LHCN-M2 (cell line): ENCODE data around the gene ZNRF3. TPM values are rescaled to one million over a fixed set of nuclear protein-coding genes. Genes with fewer than 3 reads are reported as not detected.
A peak's percentile ranks its signal among the peaks of the same experiment; 100 is the strongest.
"Not testable (repeated sequence)": the region's sequence is repeated elsewhere in the genome, so short reads cannot be mapped to it uniquely, and the experiment has no call there.

Experiments
- DNase-seq: peaks from one replicate; pipeline ENCODE4 v3.0.0-alpha.2; 2012; ENCODE audit warnings: low read depth
- total RNA-seq: library from RNA; depleted of rRNA; stranded (reverse); fragments of >200 nt; gene quantifications from 2 replicates; pipeline ENCODE4 v1.2.3, GENCODE V29; 2014

The ZNRF3 gene
- total RNA-seq, 1 experiment from 2014 or later: 6.5 TPM

DNA sequence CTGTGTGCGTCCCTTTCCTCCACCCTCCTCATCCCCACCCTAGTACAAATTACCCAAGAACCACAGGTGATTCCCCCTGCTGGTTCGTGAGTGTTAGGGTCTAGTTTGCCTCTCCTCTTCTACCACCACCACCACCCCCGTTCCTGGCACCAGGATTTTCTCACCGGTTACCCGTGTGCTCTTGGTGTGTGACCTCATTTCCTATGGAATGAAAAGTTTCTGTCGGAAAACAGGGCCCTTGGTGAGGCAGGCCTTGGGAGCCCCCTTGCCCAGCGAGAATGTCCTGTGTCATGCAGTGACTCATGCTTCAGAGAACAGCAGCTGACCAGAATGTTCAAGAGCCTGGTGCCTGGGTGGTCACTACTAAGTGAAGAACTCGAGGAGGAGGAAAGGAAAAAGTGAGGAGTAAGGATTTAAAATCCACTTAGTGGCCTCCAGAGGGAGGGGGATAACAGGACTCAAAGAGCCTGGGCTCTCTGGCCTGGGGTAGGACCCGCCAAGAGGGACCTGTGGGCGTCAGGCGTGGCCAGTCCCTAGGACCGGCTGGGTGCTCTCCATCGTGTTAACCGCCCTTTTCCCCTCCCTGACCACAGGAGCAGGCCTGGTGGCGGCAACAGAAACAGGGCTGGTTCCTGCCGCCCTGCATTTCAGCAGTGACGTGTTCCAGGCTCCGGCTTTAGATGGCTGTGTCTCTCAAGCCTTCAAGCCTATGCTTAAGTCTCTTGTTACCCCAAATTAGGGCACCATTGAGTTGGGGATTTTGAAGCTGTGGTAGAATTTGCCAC is 148.0 kb downstream of the ZNRF3 start:
- peak; percentile 99 for DNase-seq

DNA sequence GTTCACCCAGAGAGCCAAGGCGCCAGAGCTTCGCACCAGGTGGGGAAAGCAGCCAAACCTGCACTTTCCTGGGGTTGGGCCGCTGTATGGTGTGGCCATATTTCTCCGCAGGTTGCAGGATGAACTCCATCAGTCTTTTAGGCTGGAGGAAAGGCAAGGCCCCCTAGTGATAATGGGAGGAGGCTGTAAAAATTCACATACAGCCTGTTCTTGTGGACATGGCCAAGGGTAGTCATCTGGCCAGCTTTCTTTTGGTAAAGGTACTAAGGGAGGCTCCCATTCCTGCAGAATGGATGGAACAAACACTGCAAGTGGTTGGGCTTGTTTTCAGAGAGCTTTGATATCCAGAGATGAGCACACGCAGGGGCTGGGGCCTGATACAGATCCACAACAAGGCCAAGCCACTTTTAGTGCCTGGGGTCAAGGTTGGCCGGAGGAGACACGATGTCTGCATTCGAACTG is 148.7 kb downstream of the ZNRF3 start:
- peak; percentile 45 for DNase-seq

DNA sequence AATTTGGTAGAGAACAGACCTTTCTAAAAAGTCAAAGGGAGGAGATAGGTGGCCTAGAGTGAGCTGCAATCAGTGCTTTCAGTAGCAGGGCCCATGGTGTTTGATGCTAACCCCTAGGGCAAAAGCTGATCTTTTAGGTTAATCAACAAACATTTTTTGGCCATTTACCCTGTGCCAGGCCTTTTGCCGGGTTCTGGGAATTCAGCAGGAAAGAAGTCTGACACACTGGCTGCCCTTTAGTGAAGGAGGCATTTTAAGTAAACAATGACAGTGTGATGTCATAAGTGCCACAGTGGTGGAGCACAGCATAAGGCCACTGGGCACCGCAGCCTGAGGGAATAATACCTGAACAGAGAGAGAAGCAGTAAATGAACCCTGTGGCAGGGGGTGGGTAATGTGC is 149.2 kb downstream of the ZNRF3 start:
- DNase-seq: peak; percentile 19

DNA sequence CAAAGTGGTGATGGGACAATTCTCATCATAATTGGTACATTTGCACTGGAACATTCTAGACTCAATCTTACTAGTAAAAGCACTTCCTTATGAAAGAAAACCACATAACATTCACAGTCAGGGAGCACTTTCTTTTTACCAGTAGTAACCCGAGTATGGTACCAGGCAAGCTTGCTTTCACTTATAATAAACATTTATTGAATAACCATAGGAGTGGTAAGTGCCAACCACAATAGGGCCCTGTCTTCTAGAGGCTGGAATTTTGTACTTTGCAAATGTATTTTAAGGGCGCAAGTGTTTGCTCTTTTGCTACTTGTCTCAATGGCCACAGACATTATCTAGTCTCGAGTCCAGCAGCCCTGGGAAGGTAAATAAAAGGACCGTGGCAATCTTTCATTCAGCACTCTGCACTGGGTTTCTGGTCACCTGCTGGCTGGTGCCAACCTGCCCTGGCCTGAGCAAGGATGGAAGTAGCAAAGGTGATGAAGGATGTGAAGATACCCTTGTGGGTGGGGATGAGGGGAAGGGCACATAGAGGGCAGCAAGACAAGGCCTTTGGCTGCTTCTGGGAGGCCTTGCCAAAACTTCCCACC is 154.1 kb downstream of the ZNRF3 start:
- no peak for DNase-seq

DNA sequence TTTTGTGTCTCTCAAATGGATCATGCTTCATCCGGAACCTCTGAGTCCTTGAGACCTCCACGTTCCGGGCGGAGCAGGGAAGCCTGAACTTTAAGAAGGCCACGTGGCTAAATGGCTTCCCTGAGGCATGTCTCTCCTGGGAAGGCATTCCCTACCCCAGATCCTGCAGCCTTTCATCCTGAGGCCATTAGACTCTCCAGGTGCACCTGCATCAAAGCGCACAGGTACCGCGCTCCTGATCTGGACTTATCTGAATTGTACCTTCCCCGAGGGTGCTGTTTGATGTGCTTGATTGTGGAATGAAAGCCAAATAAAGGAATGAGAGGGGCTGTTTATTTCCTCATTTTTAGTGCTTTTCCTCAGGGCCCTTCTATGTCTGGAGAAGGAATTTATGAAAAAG is 155.8 kb downstream of the ZNRF3 start:
- no peak for DNase-seq

DNA sequence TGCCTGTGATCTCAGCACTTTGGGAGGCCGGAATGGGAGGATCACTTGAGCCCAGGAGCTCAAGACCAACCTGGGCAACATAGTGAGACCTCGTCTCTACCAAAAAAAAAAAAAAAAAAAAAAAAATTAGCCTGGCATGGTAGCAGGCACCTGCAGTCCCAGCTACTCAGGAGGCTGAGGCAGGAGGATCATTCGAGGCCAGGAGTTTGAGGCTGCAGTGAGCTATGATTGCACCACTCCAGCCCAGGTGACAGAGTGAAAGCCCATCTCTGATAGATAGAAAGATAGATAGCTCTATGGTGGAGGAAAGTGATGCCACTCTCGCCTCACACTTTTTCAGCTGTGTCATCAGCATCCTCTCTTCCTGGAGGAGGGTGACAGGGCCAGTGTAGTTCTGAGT is 156.3 kb downstream of the ZNRF3 start:
- DNase-seq: not testable (repeated sequence)

DNA sequence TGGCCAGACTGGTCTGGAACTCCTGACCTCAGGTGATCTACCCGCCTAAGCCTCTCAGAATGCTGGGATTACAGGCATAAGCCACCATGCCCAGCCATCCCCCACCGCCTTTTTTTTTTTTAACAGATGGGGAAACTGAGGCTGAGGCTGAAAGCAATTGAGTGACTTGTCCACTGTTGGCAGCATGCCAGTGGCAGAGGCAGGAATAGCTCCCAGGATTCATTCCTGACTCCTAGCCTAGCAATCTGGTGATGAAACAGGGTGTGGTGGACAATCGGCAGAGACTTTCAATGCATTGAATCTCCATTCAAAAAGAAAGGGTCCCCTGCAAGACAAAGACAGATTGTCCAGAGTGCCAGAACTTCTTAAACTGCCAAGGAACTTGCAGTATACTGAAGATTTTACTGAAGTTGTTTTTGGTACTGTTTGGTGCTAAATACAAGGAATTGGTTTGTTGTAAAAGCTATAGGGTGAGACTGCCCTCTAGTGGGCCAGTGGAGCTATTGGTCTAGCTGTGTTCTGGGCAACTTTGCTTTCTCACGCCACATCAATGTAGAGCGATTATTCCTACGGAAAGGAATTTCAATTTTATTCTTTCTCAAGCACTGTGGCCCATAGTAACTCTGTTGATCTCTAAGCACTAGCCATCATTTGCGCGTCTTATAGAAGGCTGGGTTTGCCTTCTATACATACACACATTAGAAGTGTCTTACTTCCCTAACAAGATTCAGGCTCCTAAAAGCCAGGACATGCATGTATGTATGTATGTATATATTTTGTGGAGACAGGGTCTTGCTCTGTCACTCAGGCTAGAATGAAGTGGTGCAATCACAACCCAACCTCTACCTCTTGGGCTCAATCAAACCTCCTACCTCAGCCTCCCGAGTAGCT is 157.3 kb downstream of the ZNRF3 start:
- peak; percentile 80 for DNase-seq

DNA sequence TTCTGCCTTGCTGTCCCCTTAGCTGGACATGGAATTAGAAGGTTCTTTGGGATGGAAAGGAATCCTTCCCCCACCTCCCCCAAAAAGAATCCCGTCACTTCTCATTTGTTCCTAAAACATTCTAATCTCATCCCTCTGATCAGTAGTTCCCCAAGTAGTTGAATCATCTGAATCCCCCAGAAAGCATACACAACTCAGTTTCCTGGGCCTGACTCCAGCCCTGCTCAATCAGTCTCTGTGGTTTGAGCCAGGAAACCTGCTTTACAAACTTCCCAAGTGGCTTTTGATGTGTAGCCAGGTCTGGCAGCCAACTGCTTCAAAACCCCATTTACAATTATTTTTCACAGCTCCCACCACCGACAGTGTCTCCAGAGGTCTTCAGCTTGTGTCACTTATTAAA is 158.0 kb downstream of the ZNRF3 start:
- no peak for DNase-seq

DNA sequence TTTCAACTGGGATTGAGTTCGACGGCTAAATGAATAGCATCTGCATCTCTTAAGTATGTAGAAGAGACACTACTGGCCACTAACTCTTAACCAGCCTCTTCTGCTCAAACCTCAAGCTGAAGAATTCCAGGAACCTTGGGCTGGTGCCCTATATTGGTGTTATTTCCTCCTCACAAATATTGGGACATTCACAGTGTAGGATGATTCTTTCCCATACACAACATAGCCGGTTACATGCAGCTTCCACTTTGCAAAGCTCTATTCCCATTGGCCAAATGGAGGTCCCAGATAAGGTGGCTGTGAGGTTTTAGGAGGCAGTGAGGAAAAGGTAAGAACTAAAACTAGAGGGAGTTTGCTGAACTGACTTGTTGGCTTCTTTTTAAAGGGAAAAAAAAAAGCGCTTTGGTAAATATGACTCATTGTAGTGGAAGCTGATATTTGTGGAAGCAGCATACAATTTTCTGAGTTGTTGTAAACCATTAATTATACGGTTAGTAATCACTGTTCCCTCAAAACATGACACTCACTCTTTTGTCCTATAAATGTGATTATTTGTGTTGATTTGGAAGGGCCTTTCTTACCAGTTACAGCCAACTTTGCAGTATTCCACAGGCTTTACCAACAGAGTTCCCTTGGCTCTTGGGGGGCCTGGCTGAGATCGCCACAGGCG is 160.7 kb downstream of the ZNRF3 start:
- DNase-seq: peak; percentile 61

DNA sequence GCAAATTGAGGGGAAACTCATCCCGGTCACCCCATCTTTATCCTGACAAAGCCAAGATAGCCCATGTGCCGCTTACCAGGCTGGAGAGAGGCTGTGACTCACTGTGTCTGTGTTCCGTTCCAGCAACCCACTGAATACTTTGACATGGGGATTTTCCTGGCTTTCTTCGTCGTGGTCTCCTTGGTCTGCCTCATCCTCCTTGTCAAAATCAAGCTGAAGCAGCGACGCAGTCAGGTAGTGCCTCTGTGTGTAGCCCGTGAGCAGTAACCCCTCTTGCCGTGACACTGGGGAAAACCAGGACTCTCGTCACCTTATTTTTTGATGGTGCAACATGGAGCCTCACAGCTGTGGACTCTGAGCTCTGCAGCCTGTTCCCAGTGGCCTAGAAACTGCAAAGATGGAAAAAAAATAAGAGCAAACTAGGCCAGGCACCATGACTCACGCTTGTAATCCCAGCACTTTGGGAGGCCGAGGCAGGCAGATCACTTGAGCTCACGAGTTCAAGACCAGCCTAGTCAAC is 161.3 kb downstream of the ZNRF3 start:
- DNase-seq: peak; percentile 84

DNA sequence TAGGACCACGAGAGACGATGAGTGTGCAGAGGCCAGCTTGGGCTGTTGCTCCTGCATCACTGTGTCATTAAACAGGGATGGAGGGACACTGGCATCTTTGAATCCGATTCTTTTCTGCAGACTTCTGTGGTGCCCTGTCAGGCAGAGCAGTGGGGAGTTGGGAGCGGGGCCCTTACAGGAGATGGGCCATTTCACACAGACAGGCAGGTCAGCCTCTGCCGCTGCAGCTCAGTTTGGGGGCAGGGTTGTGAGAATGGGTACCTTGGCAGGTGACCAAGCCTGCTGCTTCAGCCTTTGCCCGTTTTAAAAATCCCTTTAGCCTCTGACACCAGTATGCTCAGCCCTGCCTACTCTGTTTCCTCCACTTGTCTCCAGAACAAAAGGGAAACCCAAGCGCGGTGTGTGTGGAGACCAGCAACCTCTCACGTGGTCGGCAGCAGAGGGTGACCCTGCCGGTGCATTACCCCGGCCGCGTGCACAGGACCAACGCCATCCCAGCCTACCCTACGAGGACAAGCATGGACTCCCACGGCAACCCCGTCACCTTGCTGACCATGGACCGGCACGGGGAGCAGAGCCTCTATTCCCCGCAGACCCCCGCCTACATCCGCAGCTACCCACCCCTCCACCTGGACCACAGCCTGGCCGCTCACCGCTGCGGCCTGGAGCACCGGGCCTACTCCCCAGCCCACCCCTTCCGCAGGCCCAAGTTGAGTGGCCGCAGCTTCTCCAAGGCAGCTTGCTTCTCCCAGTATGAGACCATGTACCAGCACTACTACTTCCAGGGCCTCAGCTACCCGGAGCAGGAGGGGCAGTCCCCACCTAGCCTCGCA is 165.7 kb downstream of the ZNRF3 start:
- DNase-seq: no peak

DNA sequence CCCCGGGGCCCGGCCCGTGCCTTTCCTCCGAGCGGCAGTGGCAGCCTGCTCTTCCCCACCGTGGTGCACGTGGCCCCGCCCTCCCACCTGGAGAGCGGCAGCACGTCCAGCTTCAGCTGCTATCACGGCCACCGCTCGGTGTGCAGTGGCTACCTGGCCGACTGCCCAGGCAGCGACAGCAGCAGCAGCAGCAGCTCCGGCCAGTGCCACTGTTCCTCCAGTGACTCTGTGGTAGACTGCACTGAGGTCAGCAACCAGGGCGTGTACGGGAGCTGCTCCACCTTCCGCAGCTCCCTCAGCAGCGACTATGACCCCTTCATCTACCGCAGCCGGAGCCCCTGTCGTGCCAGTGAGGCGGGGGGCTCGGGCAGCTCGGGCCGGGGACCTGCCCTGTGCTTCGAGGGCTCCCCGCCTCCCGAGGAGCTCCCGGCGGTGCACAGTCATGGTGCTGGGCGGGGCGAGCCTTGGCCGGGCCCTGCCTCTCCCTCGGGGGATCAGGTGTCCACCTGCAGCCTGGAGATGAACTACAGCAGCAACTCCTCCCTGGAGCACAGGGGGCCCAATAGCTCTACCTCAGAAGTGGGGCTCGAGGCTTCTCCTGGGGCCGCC is 166.4 kb downstream of the ZNRF3 start:
- no peak for DNase-seq

DNA sequence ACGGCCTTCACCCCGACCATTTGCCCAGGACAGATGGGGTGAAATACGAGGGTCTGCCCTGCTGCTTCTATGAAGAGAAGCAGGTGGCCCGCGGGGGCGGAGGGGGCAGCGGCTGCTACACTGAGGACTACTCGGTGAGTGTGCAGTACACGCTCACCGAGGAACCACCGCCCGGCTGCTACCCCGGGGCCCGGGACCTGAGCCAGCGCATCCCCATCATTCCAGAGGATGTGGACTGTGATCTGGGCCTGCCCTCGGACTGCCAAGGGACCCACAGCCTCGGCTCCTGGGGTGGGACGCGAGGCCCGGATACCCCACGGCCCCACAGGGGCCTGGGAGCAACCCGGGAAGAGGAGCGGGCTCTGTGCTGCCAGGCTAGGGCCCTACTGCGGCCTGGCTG is 167.1 kb downstream of the ZNRF3 start:
- no peak for DNase-seq

DNA sequence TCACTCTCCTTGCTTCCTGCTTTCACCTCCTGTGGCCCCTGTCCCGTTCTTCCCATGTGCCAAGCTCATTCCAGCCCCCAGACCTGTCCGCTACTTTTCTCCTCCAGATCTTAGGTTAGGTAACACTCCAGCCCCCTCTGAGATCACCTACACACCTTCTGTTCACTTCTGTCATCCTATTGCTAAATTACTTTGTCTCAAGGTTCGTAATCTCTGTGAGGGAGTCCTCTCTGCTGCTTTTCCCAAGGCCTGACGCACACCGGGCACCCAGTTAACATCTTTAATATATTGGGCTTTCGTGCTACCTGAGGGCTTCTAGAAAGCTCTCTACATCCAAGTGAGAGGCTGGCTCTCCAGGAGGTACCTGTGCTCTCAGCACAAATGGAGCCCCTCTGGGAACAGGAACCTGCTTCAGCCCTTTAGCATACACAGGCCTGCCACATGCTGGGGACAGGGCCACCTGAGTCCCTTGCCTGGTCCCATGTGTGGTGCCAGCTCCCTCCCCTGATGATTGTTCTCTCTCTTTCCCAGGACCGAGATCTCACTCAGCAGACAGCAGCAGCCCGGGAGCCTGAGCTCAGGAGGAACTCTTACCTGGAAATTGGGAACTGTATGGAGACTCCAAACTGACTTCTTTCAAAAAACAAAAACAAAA is 169.8 kb downstream of the ZNRF3 start:
- no peak for DNase-seq

DNA sequence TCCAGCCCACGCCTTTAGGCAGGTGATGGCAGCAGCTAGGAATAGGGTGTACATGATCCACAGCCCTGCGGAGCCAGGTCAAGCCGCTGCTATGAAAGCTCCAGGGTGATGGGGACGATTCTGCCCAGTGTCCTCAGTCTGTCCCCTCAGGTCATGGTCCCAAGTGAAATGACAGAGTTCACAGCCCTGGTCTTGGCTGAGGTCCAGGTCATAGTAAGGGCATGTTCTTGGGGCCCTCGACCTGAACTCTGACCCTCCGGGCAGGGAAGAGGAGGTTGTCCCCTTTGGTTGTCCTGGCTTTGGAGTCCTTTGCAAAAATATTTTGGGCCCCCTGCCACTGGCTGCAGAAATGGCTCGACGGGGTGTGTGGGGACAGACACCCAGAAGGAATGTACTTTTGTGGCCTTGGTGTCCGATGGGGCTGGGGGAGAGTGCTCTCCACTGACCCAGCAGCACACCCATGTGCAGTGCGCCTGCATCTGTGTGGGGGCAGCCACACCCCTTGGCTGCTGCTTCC is 170.9 kb downstream of the ZNRF3 start:
- DNase-seq: no peak

DNA sequence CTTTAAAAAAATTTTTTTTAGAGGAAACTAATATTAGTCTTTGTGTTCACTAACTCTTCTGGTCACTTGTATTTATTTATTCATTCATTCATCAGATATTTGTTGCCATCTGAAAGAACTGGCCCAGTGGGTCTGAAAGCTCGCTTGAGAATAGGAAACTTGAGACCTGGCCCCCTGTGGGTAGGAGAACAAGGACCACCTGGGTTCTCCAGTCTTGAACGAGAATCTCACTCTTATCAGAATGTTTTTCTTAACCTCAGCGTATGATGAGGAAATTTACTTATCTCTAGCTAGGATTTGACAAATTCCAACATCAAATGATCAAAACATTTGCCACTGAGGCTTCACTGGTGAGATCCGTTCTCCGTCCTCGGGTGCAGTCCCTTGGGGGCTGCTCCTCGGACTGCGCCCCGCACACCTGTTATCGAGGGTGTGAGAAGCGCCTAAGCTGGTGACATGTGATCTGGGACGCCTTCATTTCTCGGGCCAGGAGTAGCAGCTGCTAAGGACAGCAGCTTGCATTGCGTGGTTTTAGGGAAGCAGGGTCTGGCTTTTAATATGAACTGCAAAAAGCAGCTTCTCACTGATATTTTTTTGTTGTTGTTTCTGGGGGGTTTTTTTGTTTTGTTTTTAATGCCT is 171.9 kb downstream of the ZNRF3 start:
- DNase-seq: peak; percentile 74

DNA sequence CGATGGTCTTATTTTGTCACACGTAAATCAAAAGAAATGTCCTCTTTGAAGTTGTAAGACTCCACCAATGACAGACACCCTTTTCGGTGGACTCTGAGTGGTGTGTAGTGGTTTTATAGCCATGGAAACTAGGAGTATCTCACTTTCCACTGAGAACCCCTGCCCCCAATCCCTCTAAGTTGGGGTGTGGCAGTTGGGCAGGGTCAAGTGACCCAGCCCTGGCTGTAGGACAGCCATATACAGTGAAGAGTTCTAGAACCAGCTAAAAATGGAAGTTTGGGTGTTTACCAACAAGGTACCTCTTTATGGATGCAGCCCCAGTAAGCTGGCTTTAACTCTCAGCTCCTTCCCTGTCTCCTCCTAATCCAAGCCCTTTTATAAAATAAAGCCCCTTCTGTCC is 173.1 kb downstream of the ZNRF3 start:
- DNase-seq: no peak

DNA sequence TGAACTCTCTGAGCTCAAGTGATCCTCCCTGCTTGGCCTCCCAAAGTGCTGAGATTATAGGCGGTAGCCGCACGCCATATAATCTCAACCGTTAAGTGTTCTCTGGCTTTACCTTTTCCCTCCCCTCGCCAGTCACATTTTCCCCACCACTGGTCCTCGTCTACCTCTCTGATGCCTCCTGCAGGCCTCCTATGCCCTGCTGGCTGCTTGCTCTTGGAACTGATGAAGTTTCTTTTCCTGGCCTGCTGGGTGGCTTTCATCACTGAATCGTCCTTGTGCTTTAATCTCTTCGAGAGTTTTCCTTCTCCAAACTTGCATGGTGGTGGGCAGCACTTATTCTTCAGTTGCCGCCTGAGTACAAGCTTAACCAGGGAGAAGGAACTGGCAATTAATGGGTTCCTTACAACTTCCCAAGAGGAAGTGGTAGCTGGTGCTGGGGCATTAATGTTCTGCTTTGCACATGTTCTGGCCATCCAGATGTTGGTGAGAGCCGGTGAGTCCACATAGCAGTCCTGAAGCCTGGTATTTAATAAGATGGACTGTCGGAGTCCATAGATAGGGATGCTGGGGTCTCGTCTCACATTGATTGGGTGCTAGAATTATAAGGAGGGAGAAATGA is 177.0 kb downstream of the ZNRF3 start:
- DNase-seq: no peak
